Stimulated activated CD4-positive, alpha-beta T cell treated with anti-CD3 and anti-CD28 coated beads, Interleukin-2, amount 100 ng/mL, for 48 hours (primary cell): ENCODE measurements around the gene GPR87.

Experiments used
- DNase-seq, 2 donors: peaks; one replicate each; pipeline ENCODE4 v3.0.0-alpha.2; 2020

Gene GPR87, protein sequence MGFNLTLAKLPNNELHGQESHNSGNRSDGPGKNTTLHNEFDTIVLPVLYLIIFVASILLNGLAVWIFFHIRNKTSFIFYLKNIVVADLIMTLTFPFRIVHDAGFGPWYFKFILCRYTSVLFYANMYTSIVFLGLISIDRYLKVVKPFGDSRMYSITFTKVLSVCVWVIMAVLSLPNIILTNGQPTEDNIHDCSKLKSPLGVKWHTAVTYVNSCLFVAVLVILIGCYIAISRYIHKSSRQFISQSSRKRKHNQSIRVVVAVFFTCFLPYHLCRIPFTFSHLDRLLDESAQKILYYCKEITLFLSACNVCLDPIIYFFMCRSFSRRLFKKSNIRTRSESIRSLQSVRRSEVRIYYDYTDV

DNA sequence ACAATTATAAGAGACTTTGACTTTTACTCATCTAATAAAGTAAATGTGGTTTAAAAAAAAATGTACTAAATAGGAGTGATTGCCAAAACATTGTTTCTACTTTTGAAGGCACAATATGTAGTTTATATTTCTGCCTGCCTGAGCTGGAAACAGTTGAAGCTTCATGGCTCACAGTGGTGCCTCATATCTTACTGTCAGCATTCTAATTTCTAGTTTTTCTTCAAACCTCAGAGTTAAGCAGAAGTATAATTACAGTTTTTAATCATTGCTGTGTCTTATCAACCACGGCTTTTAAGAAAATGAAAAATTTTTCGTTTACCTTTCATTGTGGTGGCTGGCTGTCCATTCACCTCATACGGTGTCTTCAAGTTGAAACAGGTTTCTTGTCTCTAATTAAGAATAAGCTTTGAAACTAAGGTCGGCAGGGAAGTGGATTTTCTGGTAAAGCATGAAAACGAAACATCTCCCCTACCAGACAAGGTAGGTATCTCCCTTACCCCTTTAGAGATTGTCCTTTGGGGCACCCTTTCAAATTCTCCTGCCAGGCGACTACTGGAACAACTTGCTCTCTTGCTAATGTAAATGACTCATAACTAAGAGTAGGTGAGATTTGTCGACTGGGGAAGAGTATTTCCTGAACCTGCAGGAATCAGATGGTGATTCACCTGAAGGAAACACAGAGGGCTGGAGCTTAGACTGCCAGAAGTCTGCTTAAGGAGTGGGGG, at the start of gene GPR87:
Gene GPR87, minus strand, starts transcription at position 554 of the 725 bp plus-strand sequence. CDS start 16,720 bp downstream, outside the sequence.
- DNase-seq = no peak

DNA sequence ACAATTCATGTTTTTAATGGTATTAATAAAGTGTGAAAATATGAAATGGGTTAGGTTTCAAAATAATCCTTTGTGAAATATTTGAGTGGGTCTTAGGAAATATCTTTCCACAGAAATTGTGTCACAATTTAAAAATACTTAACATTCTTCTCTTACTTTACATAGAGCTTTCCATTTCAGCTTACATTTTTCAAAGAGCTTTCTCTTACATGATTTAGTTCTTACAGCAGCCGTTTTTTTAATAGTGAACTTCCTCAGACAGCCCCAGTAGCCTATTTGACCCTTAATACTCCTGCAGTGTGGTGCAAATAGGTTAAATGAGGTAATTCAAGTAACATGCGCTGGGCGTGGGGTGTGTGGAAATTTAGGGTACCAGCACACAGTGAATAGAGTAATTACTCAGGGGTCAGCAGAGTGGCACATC, 46.1 kb upstream of the GPR87 start:
- no peak for DNase-seq

DNA sequence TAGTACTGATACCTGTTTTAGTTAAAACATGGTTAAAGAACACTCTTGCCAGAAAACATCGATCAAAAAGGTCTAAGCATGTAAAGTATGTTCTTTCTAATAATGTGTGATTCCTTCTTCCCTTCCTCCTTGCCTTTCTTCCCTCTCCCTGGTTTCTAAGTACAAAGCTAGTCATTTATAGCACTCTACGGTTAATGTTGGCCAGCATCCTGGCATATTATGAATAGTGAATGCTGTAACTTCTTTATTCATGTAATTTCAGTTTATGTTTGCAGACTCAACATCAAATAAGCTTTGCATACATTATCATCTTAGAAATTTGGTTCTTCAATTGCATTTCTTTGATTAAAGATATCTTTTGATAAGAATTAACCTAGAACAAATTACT, 40.8 kb upstream of the GPR87 start:
- no peak for DNase-seq

DNA sequence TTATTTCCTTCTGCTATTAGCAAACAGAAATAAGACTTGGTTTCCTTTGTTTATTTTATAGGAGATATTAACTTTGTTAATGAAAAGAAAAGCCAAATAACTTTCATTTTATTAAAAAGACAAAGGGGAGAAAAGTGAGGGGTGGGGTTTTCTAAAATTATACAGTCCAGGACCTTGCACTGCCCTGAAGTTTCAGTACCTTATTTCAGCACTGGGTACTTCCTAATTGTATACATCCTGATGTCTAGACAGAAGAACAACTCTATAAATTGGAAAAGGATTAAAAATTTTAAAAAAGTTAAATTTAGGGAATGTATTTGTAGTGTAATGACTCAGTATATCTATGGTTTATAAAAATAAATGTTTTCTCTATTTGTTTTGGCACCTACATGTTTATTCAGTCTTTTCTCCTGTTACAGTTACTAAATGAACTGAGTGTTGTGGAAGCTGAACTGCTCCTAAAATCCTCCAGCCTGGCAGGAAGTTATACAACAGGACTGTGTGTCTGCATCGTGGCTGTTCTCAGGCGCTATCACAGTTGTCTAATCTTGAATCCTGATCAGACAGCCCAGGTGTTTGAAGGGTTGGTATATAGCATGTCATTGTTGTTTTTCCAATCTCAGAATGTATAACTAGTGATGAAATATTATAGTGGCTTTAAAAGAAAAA, 40.3 kb upstream of the GPR87 start:
- DNase-seq = no peak

DNA sequence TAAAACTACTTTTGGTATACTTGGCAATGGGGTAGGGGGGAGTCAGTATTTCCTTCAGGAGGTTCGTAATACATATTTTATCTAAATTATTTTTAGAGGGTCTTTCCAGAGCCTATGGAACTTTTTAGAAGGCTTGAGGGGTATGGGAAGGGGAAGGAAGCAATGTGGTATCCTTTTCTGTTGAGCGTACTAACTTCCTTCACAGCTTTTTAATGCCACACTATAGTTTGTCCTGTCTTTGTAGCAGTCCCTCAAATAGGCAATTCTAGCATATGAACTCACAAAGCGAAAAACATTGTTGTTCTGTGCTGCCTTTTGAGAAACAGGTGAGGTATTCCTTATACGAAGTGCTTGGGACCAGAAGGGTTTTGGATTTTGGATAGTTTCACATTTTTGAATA, 35.0 kb upstream of the GPR87 start:
- no peak for DNase-seq

DNA sequence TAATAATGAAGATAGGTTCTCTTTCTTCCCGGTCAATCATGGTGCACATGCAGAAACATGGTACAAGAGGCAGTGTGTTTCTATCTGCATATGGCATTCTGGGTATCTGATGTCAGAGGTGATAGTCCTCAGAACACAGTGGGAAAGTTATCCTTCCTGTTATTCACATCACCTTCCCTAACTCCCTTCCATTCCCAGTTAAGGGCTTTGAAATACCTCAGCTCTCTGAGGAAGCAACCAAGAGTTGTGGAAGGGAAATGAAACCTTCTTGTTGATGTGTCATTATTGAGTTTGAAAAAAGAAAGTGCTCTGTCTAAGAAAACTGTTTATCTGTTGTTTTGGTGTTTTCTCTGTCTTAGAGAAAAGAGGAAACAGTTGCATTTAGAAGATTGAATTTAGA, 34.6 kb upstream of the GPR87 start:
- no peak for DNase-seq

DNA sequence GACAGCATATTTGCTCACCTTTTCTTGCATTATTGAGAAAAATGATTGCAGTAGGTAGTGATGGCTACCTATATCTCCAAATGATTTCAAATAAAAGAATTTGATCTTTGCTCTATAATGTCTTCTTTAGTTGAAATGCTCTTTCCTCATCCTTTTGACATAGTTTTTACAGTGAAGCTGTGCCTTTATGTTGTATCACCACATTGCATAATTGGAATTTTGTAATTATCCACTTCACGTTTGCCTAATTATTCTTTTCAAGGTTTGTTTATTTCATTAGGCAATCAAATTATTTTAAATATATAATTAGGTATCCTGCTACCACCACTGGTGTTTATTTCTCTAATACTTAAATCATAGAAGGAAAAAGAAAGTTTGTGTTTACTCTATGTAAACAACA, 34.0 kb upstream of the GPR87 start:
- DNase-seq = no peak

DNA sequence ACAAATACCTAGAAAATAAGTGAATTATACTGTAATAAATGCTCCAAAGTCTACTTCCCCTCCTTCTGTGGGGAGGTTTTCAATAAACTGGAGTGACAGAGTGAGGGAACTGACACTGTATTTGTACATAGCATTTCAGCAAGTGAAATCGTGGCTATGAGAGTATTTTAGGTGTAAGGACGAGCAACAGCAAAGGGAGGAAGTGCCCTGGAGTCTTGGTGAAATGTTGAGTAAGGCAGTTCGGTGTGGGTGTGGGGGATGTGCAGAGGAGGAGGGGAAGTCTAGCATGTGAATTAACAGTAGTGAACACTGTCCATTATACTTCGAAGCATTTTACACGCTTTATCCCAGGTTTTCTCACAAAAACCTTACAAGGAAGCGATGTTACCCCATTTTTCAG, 30.8 kb upstream of the GPR87 start:
- no peak for DNase-seq

DNA sequence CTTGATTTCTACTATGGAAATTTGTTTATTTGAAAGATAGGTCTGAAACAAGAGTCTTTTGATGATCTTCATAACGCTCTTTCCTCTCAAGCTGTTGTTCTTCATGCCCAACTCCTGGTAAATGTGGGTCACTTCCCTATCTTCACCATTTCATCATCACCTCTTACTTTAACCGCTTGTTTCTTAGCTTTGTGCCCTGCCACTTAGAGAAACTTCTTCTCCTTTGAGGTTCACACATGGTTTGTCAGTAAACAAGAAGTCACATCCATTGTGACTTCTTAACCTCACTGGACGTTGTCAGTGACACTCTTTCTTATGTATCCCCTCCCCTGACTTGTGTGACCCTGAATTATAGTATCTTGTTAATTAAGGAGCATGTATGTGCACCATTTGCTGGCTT, 29.7 kb upstream of the GPR87 start:
- no peak for DNase-seq

DNA sequence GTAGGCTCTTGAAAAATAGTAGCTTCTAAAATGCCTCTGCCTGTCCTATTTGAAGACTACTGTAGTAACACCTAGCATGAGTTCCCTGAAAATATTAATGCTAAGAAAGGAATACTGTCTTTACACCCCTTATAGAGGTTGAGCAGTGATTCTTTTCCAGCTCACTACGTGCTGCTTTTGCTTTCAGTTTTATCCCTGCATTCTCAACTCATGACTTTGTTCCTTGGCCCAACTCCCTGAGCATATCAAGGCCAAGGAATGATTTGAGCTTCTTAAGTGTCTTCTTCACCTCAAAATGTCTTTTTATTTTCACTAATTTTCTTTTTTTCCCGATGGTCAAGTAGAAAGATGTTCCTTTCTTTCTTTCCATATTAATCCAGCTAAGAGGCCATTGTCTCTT, 29.2 kb upstream of the GPR87 start:
- DNase-seq = no peak

DNA sequence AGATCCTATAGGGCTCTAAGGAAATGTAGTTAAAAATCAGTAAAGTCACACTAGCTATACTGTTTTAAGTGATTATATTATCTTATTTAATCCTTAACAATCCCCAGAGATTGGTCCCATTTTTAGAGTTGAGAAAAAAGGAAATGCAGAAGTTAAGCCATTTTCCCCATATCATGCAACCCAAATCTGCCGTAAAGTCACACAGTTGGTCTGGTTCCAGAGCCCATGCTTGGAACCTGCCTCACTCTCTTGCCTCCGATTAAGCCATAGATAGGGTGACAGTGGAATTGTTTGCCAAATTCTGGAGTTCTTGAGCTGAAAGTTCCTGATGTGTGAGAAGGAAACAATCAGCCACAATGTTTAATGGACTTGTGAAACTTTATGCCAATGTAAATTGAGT, 15.1 kb upstream of the GPR87 start:
- DNase-seq = no peak

DNA sequence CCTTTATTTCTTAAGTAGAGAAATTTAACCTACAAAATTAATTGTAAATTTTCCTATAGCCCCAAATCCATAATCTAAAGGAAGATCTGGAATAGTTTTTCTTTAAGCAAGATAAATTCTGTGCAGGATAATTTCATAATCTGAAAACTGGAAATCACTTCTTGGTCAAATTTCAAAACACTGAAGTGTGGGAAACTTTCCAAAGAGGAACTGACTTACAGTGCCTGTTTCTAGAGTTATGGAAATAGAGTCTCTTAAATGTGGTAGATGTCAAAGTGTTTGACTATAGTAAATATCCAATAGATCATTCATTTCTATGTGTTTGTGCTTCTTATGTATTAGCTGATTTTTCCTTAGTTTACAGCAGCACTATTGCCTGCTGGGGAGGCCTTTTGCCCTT, 14.3 kb upstream of the GPR87 start:
- no peak for DNase-seq

DNA sequence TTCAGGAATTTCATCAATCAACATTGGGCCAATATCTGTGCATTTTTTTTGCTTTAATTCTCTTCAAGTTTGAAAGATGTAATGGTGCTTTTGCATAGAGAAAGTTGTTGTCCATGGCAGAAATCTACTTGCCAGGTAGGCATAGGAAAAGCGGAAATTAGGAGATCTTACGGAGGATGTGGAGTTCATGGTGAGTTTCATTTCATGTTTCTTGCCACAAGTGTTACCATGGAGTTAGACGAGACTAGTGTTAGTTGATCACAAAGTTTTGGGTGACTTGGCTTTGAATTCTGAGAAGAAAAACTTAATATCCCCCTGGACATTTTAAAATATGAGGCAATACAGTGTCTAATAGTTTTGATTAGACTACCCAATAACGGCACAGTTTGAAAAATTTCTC, 13.8 kb upstream of the GPR87 start:
- DNase-seq = no peak

DNA sequence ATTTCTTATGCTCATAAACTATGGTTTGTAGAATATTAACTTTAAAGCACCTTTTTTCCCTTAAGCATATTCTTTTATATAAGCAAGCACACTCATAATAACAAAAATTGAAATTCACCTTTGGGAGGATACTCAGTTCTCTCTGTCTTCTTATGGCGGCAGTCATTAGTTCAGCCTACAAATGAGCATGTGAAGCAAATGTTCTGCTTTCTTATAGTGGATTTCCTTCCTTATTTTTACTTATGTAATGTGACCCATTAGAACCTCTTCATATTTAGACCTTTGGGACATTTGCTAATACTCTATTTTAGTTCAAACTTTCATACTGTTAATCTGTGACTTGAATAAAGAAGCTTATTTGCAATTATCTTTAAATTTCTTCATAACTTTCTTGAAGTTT, 12.7 kb upstream of the GPR87 start, which contains the start of gene P2RY13:
Gene P2RY13, minus strand, starts transcription at position 187 of the 400 bp plus-strand sequence. Its CDS starts 21 bp downstream, at position 166.
- no peak for DNase-seq

DNA sequence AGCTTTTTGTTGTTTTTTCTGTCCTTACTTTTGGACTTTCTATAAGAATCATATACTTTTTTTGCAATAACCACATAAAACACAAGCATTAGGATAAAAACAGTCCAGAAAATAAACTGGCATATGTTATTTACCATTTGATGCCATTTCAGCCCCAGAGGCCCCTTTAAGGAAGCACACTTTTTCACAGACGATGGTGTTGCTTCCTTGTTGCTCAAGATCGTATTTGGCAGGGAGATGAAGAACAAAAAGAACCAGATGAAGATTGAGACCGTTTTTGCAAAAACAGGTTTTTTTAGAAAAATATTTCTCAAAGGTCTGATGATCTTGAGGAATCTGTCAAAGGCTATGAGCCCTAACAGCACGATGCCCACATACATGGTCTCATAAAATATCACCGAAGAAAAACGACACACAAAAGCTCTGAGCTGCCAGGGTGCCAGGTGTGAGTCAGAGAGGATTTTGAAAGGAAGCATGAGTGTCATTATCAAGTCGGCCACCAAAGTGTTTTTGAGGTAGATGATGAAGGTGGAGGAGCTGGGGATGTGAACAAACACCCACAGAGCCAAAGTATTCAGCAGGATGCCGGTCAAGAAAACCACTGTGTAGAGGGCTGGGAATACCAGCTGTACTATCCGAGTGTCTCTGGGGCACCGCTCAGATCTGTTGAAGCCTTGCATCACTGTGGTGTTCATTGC, 11.8 kb upstream of the GPR87 start:
- DNase-seq = no peak

DNA sequence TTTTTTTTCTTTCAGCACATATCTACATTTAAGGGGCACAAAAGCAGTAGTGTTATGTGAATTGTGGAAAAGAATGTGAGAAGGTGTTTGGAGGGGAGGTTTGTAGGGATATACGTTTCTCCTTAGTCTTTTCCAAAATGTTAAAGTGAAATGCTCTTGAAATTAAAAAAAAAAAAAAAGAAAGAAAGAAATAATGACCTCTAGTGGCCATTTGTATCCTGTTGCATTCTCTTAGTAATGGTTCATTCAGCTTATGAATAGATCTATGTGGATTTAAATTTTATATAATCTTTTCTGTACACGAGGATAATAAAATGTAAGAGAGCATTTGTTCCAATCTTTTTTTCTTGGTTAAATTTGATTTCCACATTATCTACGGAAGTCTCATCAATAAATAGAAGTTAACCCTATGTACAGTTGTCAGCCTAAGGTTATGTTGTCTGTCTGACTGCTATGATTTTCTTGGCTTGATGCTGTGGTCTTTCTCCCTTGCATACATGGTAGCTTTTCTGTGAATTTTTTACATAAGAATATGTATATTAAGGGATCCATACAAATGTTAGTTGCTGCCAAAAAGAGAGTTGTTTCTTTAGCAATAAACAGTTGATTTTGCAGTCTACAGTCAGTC, 11.1 kb upstream of the GPR87 start:
- DNase-seq = no peak

DNA sequence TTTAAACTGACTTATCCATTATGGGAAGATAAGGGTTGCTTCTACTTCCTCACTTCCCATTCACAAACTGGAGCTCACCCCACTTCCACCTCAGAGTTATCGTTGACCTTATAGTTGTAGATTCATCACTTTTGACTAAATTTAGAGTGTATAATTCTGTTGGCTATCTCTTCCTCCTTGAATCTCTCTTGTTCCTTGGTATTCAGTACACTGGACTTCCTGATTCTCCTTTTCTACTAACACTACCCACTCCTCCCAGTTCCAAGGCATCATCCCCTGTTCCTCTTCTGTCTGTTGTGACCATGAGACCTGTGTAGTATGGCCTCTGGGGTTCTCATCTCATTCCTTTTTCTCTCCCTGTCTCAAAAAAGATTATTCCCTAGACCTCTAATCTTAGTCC, 5.9 kb upstream of the GPR87 start:
- DNase-seq = no peak

DNA sequence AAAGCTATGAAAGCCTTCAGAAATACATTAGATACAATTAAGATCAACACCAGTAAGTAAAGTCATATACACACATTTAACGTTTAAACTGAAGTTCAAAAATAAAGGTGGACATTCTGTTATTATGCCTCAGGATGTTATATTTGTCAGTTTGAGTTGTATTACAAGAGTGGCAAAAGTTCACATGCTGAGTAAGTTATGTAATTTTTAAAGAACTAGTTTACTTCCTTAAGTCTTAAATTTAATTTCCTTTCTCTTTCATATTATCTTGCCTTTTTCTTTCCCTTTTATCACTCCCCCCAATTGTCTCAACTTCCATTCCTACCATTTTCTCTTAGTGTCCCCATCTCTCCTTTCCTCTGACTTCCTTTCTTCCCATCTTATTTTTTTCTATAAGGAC, 4.9 kb upstream of the GPR87 start:
- no peak for DNase-seq

DNA sequence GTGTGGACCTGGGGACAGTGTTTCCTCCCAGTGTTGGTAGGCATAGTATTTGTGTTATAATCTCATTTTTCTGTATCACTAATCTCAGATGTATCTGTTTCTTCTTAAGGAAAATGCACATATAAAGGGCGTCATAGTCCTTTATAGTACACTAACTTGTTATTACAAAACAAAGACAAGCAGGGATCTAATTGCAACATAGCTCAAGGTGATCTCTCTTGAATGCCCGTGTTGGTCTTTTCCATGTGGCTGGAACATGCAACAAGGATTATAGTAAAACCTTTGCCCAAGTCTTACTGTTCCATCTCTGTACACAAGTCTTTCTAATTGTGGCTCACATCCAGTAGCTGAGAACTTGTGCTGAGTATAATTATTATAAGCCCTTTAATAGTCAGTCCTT, 3.5 kb upstream of the GPR87 start:
- no peak for DNase-seq

DNA sequence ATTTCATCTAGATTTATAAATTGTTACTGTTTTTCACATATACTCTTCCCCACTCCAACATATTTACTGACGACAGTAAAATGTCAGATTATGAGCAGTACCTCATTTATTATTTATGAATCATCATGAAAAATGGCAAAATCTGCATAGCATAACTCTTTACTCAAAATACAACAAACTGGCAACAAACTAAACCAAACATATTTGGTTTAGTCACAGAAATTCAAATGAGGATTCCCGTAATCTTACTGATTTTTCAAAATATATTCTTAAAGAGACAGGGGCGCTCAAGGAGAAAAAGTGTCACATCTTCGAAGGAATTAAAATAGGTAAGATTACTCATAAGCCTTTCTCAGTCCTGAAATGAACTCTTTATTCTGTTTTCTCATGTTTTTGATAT, 3.0 kb upstream of the GPR87 start:
- no peak for DNase-seq

DNA sequence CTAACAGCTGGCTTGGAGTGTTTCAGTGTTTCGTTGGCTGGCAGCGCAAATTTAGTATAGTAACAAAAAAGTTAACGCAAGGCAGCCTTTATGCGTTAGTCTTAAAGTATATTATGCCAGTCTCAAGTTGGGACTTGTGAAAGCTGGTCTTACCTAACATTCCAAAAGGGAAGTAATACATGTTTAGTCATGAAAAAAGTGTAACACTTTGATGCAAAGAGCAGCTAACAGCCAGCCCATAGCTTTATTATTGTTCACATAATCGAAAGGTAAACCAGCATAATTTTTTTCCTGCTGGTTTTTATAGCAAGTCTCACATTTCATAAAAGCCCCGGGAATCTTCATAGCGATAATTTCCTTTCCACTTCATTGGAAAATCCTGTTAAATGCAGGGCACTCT, 2.4 kb upstream of the GPR87 start:
- DNase-seq = no peak

DNA sequence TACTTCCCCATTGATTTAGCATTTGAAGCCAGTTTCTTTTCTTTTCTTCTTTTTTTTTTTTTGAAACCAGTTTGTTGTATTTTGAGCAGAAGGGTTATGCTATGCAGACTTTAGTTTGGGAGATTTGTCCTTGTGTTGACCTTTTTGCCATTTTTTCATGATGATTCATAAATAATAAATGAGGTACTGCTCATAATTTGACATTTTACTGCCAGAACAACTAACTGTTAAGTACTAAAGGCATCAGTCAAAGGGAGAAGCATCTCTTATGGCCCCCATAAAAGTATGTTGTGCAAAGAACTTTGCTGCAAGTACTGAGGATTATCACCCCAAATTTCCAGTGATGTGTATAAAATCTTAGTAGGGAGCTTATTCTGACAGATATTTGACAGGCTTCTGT, 1.7 kb upstream of the GPR87 start:
- no peak for DNase-seq

DNA sequence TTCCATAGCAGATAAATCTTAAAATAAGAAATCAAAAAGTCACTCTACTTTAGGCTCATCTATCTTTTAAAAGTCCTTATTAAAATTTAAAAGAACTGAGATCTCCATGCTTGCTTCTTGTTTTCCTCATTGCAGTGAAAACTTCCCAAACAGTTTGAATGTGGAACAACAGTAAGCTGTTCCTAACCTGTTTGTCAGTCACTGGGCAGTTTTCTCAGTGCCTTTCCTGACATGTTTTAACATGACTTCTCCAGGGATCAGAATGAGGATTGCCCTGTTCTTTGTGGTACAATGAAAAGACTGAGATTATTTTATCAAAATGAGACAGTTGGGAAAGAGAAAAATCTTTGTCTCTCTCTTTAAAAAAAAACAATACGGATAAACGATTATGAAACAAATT, 774 bp downstream of the GPR87 start:
- no peak for DNase-seq
